Measurements from ENCODE around the gene CXCR4.

GRCh38 chr2:136124805-136125204 lies 6.9 kb upstream of the CXCR4 start:
- no peak for TF ChIP-seq CTCF (IDR thresholded peaks at IDR 0.05)
- no peak for TF ChIP-seq POLR2AphosphoS5 (IDR thresholded peaks at IDR 0.05; ENCODE audit: low read depth, low read length)
- no peak for TF ChIP-seq REST (IDR thresholded peaks at IDR 0.05; ENCODE audit: insufficient read depth in 1 of 2, low read depth in 2 of 2, low read length in 1 of 2)
- TF ChIP-seq SIN3A (IDR thresholded peaks at IDR 0.05; ENCODE audit: borderline replicate concordance, insufficient read depth, low read depth, low read length): no peak
